Measurements from ENCODE around the gene SPINK4. TPM values are rescaled to one million over a fixed set of nuclear protein-coding genes. Genes with fewer than 3 reads are reported as not detected.
A peak's percentile ranks its signal among the peaks of the same experiment; 100 is the strongest.

SPINK4 gene
- total RNA-seq, 1 donor from 2014 or later, result not detected

DNA sequence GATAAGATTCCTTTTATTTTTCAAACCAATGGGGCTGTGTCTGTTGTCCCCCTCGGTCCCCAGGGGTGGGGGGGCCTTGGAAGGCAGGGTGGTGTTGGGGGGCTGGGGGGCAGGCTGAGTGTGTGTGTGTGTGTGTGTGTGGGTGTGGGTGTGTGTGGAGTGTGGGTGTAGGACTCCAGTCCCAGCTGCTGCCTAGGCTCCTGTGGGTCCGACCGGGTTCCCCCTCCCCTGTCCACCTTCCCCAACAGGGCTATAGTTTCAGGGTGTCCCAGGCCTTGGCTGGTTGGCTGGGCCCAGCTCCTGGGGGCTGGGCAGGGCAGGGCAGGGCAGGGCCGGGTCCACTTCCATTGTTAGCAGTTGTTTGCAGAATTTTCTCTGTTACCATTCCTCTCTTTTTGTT is 48.3 kb downstream of the SPINK4 start:
- H3K36me3 Mint-ChIP-seq, result no peaks in the 10 kb centered on the region
- H3K27me3 Mint-ChIP-seq (ENCODE audit: insufficient read depth, low read depth), result peaks cover 5% of the 10 kb centered on the region
- Histone ChIP-seq H3K9ac (no peak overlapping the region), H4K20me1 (ENCODE audit: low read depth) (no peaks in the 10 kb centered on the region), H3K27me3 (no peaks in the 10 kb centered on the region), H3K4me2 (no peak overlapping the region), H3F3A (ENCODE audit: low read depth) (peaks cover 13% of the 10 kb centered on the region), H3K79me2 (ENCODE audit: low read depth) (peaks cover 29% of the 10 kb centered on the region), H3K27ac (no peak overlapping the region), H3K9me3 (ENCODE audit: low read depth) (no peaks in the 10 kb centered on the region), H3K4me3 (no peak overlapping the region), H3K4me1 (peaks cover 4% of the 10 kb centered on the region), H2AFZ (replicated peaks) (no peak overlapping the region), H3K36me3 (no peaks in the 10 kb centered on the region)
- no peak for DNase-seq (ENCODE audit: low spot score)
- no peaks in the 10 kb centered on the region for H3K9me3 Mint-ChIP-seq
- H3K4me3 Mint-ChIP-seq, result no peak overlapping the region
- peak overlapping the region; percentile 57 for H3K27ac Mint-ChIP-seq
- no peak for TF ChIP-seq EZH2phosphoT487 (IDR thresholded peaks at IDR 0.05)
- TF ChIP-seq EZH2 (IDR thresholded peaks at IDR 0.05), result no peak
- TF ChIP-seq, protein P1, sequence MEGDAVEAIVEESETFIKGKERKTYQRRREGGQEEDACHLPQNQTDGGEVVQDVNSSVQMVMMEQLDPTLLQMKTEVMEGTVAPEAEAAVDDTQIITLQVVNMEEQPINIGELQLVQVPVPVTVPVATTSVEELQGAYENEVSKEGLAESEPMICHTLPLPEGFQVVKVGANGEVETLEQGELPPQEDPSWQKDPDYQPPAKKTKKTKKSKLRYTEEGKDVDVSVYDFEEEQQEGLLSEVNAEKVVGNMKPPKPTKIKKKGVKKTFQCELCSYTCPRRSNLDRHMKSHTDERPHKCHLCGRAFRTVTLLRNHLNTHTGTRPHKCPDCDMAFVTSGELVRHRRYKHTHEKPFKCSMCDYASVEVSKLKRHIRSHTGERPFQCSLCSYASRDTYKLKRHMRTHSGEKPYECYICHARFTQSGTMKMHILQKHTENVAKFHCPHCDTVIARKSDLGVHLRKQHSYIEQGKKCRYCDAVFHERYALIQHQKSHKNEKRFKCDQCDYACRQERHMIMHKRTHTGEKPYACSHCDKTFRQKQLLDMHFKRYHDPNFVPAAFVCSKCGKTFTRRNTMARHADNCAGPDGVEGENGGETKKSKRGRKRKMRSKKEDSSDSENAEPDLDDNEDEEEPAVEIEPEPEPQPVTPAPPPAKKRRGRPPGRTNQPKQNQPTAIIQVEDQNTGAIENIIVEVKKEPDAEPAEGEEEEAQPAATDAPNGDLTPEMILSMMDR (IDR thresholded peaks at IDR 0.05), result no peak
- H3K4me1 Mint-ChIP-seq, result peaks cover 17% of the 10 kb centered on the region

GRCh38 chr9:33288828-33289483 is 49.0 kb downstream of the SPINK4 start:
- no peaks in the 10 kb centered on the region for H3K9me3 Mint-ChIP-seq
- H3K4me2 ChIP-seq, result peak overlapping the region; percentile 91
- no peaks in the 10 kb centered on the region for H3K36me3 ChIP-seq
- H2AFZ ChIP-seq (replicated peaks), result no peak overlapping the region
- H3F3A ChIP-seq (ENCODE audit: low read depth), result peaks cover 13% of the 10 kb centered on the region
- H3K4me3 Mint-ChIP-seq, result peak overlapping the region; percentile 99
- no peak overlapping the region for H3K27ac ChIP-seq
- H3K27me3 Mint-ChIP-seq (ENCODE audit: insufficient read depth, low read depth), result peaks cover 5% of the 10 kb centered on the region
- H3K36me3 Mint-ChIP-seq, result no peaks in the 10 kb centered on the region
- DNase-seq (ENCODE audit: low spot score), result no peak
- no peak overlapping the region for H3K4me3 ChIP-seq
- peaks cover 36% of the 10 kb centered on the region for H3K79me2 ChIP-seq (ENCODE audit: low read depth)
- no peaks in the 10 kb centered on the region for H4K20me1 ChIP-seq (ENCODE audit: low read depth)
- no peaks in the 10 kb centered on the region for H3K9me3 ChIP-seq (ENCODE audit: low read depth)
- TF ChIP-seq EZH2 (IDR thresholded peaks at IDR 0.05), result no peak
- TF ChIP-seq, protein P1 (IDR thresholded peaks at IDR 0.05), result no peak
- no peak for TF ChIP-seq EZH2phosphoT487 (IDR thresholded peaks at IDR 0.05)
- peaks cover 17% of the 10 kb centered on the region for H3K4me1 Mint-ChIP-seq
- H3K27ac Mint-ChIP-seq, result no peak overlapping the region
- no peaks in the 10 kb centered on the region for H3K27me3 ChIP-seq
- peaks cover 4% of the 10 kb centered on the region for H3K4me1 ChIP-seq
- H3K9ac ChIP-seq, result no peak overlapping the region

GRCh38 chr9:33289496-33289895 is 49.5 kb downstream of the SPINK4 start:
- DNase-seq (ENCODE audit: low spot score), result peak; percentile 7

More at GRCh38 chr9:33289496-33289895, 49.5 kb downstream of the SPINK4 start:
- Mint-ChIP-seq H3K4me1 (peaks cover 17% of the 10 kb centered on the region), H3K4me3 (peak overlapping the region; percentile 99), H3K36me3 (no peaks in the 10 kb centered on the region), H3K27ac (no peak overlapping the region), H3K9me3 (no peaks in the 10 kb centered on the region), H3K27me3 (ENCODE audit: insufficient read depth, low read depth) (peaks cover 5% of the 10 kb centered on the region)
- H3K27me3 ChIP-seq, result no peaks in the 10 kb centered on the region
- H3K79me2 ChIP-seq (ENCODE audit: low read depth), result peaks cover 42% of the 10 kb centered on the region
- no peaks in the 10 kb centered on the region for H3K9me3 ChIP-seq (ENCODE audit: low read depth)
- H3F3A ChIP-seq (ENCODE audit: low read depth), result peaks cover 13% of the 10 kb centered on the region
- peak overlapping the region; percentile 94 for H3K4me3 ChIP-seq
- no peak overlapping the region for H3K27ac ChIP-seq
- no peak overlapping the region for H2AFZ ChIP-seq (replicated peaks)
- peaks cover 4% of the 10 kb centered on the region for H3K4me1 ChIP-seq
- peak overlapping the region; percentile 92 for H3K9ac ChIP-seq
- TF ChIP-seq EZH2phosphoT487 (IDR thresholded peaks at IDR 0.05), result no peak
- no peak for TF ChIP-seq EZH2 (IDR thresholded peaks at IDR 0.05)
- TF ChIP-seq, protein P1 (IDR thresholded peaks at IDR 0.05), result no peak
- peak overlapping the region; percentile 91 for H3K4me2 ChIP-seq
- H3K36me3 ChIP-seq, result no peaks in the 10 kb centered on the region
- H4K20me1 ChIP-seq (ENCODE audit: low read depth), result no peaks in the 10 kb centered on the region
